ENCODE results near the gene ZNF367.
"Not testable (repeated sequence)": the region's sequence is repeated elsewhere in the genome, so short reads cannot be mapped to it uniquely, and the experiment has no call there.

GRCh38 chr9:96362119-96362518, 56.1 kb downstream of the ZNF367 start:
- not testable (repeated sequence) for TF ChIP-seq CTCF, POLR2A (IDR thresholded peaks at IDR 0.05)

All from body of pancreas (tissue), 4 donors.